AG04449 (cell line): ENCODE data around the gene TNFSF18.

ENCODE experiments used
- CTCF ChIA-PET: fragments of 350-600 bp; formaldehyde crosslinking; extraction: SDS; loops from one replicate; lab custom pipeline; 2021; ENCODE audit warnings: antibody characterized with exemption; lab: Yijun Ruan, JAX
- POLR2A ChIA-PET: fragments of 400-600, 350-600 bp; formaldehyde crosslinking; extraction: SDS; loops from one replicate; lab custom pipeline; 2020; ENCODE audit warnings: antibody characterized with exemption, inconsistent platforms; lab: Yijun Ruan, JAX
- DNase-seq: peaks from one replicate; pipeline ENCODE4 v3.0.0-alpha.2; 2010; ENCODE audit warnings: low read depth, low spot score
- H3K4me3 ChIP-seq: 2 replicates; pipeline ENCODE4 v1.5.1; 2011; ENCODE audit warnings: low read depth, mild to moderate bottlenecking, control low read depth, low read length
- CTCF ChIP-seq: IDR thresholded peaks from one replicate; pipeline ENCODE4 v1.5.1; 2011; ENCODE audit warnings: mild to moderate bottlenecking, moderate library complexity, low read length, control low read depth, inconsistent platforms; ENCODE audit not compliant: insufficient read depth; ENCODE audit errors: missing control alignments

Gene TNFSF18

GRCh38 chr1:173014160-173014559, 36.6 kb downstream of the TNFSF18 start:
- no peak overlapping the region for H3K4me3 ChIP-seq
- TF ChIP-seq CTCF: no peak
- ChIA-PET CTCF (interaction anchor here (0.9 kb wide), 1 partner anchor 189 kb away, joined by 3 read pairs; no protein-coding TSS in a partner anchor), POLR2A (no interaction called here)
- DNase-seq: no peak

GRCh38 chr1:173012126-173012525, 38.6 kb downstream of the TNFSF18 start:
- DNase-seq: no peak

GRCh38 chr1:173009597-173009996, 41.1 kb downstream of the TNFSF18 start:
- no peak overlapping the region for H3K4me3 ChIP-seq
- TF ChIP-seq CTCF: no peak
- no peak for DNase-seq
- ChIA-PET CTCF (interaction anchor here (1.2 to 1.3 kb wide), 2 partner anchors 9 to 190 kb away, joined by 3 to 6 read pairs; no protein-coding TSS in a partner anchor), POLR2A (no interaction called here)

More at GRCh38 chr1:173012126-173012525, 38.6 kb downstream of the TNFSF18 start:
- no peak overlapping the region for H3K4me3 ChIP-seq
- CTCF ChIA-PET: no interaction called here
- TF ChIP-seq CTCF: no peak
- POLR2A ChIA-PET: no interaction called here

GRCh38 chr1:173005196-173005864, 45.4 kb downstream of the TNFSF18 start:
- CTCF ChIA-PET: interaction anchor here (1.1 to 1.3 kb wide), 2 partner anchors 15 to 199 kb away, joined by 3 read pairs; no protein-coding TSS in a partner anchor
- no peak overlapping the region for H3K4me3 ChIP-seq
- POLR2A ChIA-PET: no interaction called here
- no peak for TF ChIP-seq CTCF
- DNase-seq: no peak

GRCh38 chr1:173002891-173003838, 47.6 kb downstream of the TNFSF18 start:
- ChIA-PET CTCF (no interaction called here), POLR2A (interaction anchor here (0.7 kb wide), 1 partner anchor 73 kb away, joined by 4 read pairs; no protein-coding TSS in a partner anchor)
- peak; percentile 40 for DNase-seq

More at GRCh38 chr1:173002891-173003838, 47.6 kb downstream of the TNFSF18 start:
- no peak overlapping the region for H3K4me3 ChIP-seq
- TF ChIP-seq CTCF: no peak
